GM18499 (cell line): ENCODE measurements around the gene GPR139.

ENCODE experiments used
- ATAC-seq: cut with Tn5 transposase; IDR thresholded peaks from one replicate; pipeline ENCODE4 v1.9.1; 2021; ENCODE audit warnings: moderate number of reproducible peaks; ENCODE audit not compliant: insufficient read depth, unreplicated experiment

The GPR139 gene

DNA sequence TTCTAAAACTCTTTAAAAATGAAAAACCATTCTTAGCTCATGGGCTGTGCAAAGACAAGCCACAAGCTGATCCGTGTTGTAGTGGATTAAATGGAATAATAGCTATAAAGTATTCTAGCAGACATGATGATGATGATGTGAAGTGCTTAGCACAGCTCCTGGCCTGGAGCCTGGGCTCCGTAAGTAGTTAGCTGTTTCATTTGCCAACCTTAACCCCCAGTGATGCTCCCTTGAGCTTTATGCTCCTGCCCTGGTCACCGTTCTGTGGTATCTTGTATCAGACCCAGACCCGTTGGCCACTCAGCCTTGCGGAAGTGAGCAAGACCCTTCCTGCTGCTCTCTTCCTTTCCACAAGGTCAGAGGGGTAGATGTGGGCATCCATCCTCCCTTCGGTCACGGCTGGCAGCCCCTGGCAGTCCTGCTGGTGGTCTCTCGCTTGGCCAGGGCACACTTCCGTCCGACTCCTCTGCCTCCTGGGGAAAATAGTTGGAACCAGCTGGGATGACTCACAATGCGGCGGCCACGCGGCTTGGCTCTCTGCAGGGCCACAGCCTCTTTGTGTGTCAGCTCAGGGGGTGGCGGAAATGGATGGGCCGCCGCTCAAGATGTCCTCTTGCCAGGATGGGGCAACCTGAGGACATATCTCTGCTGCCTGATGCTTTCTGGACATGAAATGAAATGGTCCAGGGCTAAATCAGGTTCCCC lies 79.1 kb downstream of the GPR139 start:
- no peak for ATAC-seq

DNA sequence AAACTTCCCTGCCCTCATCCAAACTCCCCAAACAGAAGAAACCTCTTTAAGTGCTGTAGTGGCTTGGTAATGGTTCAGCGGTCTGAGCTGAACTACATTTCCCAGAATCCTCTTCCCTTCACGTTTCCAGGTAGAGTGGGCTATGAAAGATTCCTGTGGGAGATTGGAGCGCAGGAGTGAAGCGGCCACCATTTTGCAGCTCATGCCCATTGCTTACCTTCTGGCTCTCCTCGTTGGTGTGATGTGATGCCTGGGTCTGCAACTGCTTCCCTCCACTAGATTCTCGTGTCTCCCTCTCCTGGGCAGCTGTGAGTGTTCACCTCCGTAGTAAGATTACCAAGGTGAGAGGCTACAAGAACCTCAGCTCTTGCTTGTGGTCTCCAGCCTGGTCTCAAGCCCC lies 82.1 kb downstream of the GPR139 start:
- ATAC-seq = no peak

DNA sequence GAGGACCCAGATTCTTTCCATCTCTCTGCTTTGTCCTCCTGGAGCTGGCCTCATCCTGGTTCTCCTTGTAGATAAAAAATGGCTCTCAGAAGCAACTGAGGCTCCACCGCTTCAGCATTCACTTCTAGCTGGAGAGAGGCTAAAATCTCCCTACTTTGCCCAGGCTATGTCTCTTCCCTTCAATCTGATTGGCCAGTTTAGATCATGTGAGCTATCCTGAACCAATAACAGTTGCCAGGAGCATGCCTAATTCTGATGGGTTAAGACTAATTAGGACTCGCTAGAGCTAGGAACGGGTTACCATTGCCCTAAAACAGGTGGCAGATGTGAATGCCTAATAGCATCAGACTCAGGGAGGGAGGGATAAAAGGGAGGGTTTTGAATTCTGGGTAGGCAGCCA lies 89.6 kb downstream of the GPR139 start:
- no peak for ATAC-seq
